BE2C (cell line): ENCODE measurements around the gene WDR72.
"Not testable (repeated sequence)": the region's sequence is repeated elsewhere in the genome, so short reads cannot be mapped to it uniquely, and the experiment has no call there.

ENCODE experiments used
- DNase-seq: peaks from one replicate; pipeline ENCODE4 v3.0.0-alpha.2; 2020
- H3K27me3 ChIP-seq: fragments of 250-450 bp; sonication (Bioruptor Pico); 2 replicates; pipeline ENCODE4 v1.5.1; 2020; ENCODE audit warnings: mild to moderate bottlenecking
- H3K36me3 ChIP-seq: fragments of 250-450 bp; sonication (Bioruptor Pico); 2 replicates; pipeline ENCODE4 v1.5.1; 2020; ENCODE audit warnings: mild to moderate bottlenecking
- H3K4me1 ChIP-seq: fragments of 250-450 bp; sonication (Bioruptor Pico); 2 replicates; pipeline ENCODE4 v1.5.1; 2020
- H3K4me3 ChIP-seq: 2 replicates; pipeline ENCODE4 v1.5.1; 2011; ENCODE audit warnings: low read depth, low read length
- H3K9me3 ChIP-seq: fragments of 250-450 bp; sonication (Bioruptor Pico); 2 replicates; pipeline ENCODE4 v1.5.1; 2020
- TF ChIP-seq, protein P1 (sequence below): IDR thresholded peaks from 2 replicates; pipeline ENCODE4 v1.5.1; 2012; ENCODE audit warnings: mild to moderate bottlenecking, low read depth, low read length

The WDR72 gene

DNA sequence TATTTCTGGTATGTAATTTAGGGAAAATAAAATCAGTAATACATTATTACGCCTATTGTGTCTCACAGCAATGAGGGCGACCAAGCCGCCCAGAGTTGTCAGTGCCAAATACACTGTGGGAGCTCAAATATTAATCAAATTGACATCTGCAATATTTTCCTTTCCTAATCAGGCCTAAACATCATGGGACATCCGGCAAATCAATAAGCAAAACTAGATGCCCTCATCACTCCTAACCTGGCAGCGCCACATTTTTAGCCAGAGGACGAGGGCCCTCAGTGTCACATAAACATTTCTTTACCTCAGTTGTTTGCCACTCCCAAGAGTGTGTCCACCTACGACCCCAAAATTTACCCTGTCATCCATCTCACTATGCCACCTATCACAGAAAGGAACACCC is 64.1 kb downstream of the WDR72 start:
- Histone ChIP-seq H3K27me3 (no peaks in the 10 kb centered on the region), H3K36me3 (no peaks in the 10 kb centered on the region), H3K9me3 (no peaks in the 10 kb centered on the region), H3K4me1 (no peaks in the 10 kb centered on the region), H3K4me3 (no peak overlapping the region)
- DNase-seq = no peak
- TF ChIP-seq, protein P1, sequence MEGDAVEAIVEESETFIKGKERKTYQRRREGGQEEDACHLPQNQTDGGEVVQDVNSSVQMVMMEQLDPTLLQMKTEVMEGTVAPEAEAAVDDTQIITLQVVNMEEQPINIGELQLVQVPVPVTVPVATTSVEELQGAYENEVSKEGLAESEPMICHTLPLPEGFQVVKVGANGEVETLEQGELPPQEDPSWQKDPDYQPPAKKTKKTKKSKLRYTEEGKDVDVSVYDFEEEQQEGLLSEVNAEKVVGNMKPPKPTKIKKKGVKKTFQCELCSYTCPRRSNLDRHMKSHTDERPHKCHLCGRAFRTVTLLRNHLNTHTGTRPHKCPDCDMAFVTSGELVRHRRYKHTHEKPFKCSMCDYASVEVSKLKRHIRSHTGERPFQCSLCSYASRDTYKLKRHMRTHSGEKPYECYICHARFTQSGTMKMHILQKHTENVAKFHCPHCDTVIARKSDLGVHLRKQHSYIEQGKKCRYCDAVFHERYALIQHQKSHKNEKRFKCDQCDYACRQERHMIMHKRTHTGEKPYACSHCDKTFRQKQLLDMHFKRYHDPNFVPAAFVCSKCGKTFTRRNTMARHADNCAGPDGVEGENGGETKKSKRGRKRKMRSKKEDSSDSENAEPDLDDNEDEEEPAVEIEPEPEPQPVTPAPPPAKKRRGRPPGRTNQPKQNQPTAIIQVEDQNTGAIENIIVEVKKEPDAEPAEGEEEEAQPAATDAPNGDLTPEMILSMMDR = no peak

DNA sequence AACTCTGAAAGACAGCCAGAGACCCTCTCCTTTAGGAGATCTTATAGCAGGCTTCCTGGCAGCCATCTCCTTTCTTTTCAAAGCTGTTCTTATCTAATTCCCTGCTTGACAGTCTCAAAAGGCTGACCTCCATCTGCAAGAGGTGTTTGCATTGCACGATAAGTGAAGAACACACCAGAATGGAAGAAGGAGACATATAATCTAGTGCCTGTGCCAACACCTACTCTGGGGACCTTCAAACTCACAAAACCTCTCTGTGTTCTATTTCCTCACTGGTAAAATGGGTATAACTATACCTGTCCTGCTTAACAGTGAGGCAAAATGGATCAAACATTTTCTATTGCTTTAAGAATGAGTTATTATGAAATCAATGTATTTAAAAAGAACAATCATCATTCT is 65.0 kb downstream of the WDR72 start:
- H3K27me3 ChIP-seq = no peaks in the 10 kb centered on the region
- H3K4me1 ChIP-seq = no peaks in the 10 kb centered on the region
- no peak overlapping the region for H3K4me3 ChIP-seq
- H3K36me3 ChIP-seq = no peaks in the 10 kb centered on the region
- no peak for DNase-seq
- TF ChIP-seq, protein P1 = no peak
- no peaks in the 10 kb centered on the region for H3K9me3 ChIP-seq

DNA sequence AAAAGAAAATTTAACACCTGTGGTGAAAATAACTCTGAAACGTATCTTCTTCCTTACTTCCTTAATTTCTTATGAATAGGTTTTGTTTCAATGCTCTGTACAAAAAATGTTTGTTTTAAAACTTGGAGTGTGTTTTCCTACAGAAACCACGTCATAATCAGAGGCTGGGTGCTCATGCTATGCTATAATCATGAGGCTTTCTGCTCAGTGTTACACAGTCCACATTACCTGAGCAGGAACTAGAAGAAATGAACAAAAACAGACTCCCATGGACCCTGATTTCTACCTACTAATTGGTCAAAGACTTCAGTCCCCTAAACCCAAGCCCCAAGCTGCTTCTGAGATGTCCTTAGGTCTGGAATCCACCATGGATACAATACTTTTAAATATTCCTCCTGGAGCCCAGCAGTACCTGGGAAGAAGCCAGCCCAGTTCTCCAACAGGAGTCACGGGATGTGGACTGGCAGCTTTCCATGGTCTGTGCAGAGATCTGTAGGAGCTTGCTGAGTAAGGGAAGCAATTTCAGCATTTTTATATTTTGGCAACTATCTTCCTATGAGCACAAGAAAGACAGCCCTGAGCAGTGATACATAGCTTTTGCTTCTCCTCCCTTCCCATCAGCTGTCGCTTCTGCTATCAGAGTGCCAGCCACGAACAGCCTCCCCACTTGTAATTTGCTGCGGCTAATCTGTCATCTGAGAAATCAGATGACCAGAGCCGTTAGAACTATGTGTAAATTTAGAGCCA is 65.6 kb downstream of the WDR72 start:
- Histone ChIP-seq H3K36me3 (no peaks in the 10 kb centered on the region), H3K27me3 (no peaks in the 10 kb centered on the region), H3K9me3 (no peaks in the 10 kb centered on the region), H3K4me1 (no peaks in the 10 kb centered on the region), H3K4me3 (no peak overlapping the region)
- DNase-seq = no peak
- TF ChIP-seq, protein P1 = no peak

DNA sequence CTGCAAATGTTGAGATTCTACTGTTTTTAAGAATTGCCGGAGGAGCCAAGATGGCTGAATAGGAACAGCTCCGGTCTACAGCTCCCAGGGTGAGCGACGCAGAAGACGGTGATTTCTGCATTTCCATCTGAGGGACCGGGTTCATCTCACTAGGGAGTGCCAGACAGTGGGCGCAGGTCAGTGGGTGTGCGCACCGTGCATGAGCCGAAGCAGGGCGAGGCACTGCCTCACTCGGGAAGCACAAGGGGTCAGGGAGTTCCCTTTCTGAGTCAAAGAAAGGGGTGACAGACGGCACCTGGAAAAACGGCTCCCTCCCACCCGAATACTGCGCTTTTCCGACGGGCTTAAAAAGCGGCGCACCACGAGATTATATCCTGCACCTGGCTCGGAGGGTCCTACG is 75.3 kb downstream of the WDR72 start:
- H3K36me3 ChIP-seq, H3K4me3 ChIP-seq, H3K4me1 ChIP-seq, H3K27me3 ChIP-seq, DNase-seq, H3K9me3 ChIP-seq: not testable (repeated sequence)

DNA sequence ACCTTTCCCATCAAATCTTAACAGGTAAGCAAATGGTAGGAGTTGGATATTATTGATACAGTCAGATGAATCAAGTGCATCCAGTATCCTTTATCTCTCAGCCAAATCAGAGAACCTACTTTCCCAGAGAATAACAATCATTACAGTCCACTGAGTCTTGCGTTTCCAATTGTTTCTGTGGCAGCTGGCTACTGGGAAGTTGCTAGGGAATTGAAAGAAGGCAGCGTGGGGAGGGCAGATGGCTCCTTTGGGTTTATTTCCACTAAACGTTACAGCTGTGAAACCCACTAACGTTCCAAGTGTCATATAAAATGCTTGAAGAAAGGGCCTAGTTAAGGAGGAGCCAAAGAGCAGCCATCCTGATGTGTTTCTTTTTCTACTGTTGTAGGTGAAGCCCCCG is 78.4 kb downstream of the WDR72 start:
- TF ChIP-seq, protein P1 = no peak
- Histone ChIP-seq H3K27me3 (no peaks in the 10 kb centered on the region), H3K9me3 (no peaks in the 10 kb centered on the region), H3K4me1 (no peaks in the 10 kb centered on the region), H3K4me3 (no peak overlapping the region), H3K36me3 (no peaks in the 10 kb centered on the region)
- DNase-seq = no peak

DNA sequence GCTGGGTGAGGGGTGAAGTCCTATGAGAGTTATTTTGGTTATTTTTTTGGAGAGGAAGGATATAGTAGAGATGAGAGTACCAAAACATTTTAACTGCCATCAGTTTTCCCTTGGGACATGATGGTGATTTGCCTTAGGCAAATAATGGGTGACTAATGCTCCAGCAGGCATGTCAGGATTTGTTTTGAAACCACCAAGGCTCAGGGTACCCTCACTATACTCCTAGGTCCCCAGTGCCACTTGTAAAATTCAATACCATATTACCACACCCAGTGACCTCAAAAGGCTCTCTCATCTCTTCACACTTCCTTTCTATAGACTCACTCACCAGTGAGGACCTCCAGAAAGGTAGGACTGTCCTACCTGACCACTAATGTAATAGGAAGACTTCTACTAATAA is 83.6 kb downstream of the WDR72 start:
- Histone ChIP-seq H3K4me3 (no peak overlapping the region), H3K9me3 (no peaks in the 10 kb centered on the region), H3K36me3 (no peaks in the 10 kb centered on the region), H3K27me3 (no peaks in the 10 kb centered on the region), H3K4me1 (no peaks in the 10 kb centered on the region)
- no peak for DNase-seq
- TF ChIP-seq, protein P1 = no peak
